BLaER1 treated with 17β-estradiol and CSF1 and Interleukin-3, amounts not matched to agents 10 nM and 100 nM (cell line): ENCODE results near the gene TBCK.

Experiments
- H3K27ac ChIP-seq, 11 experiments: shearing (Covaris generic); formaldehyde crosslinking; 2 replicates each; pipeline ENCODE4 v1.8.1; 2022
- H3K27me3 ChIP-seq, 11 experiments: shearing (Covaris generic); formaldehyde crosslinking; 2 replicates each; pipeline ENCODE4 v1.8.1; 2022
- H3K36me3 ChIP-seq, 11 experiments: shearing (Covaris generic); formaldehyde crosslinking; 2 replicates each; pipeline ENCODE4 v1.8.1; 2022
- H3K4me1 ChIP-seq, 10 experiments: shearing (Covaris generic); formaldehyde crosslinking; 2 replicates each; pipeline ENCODE4 v1.8.1; 2022
- H3K4me2 ChIP-seq, 11 experiments: shearing (Covaris generic); formaldehyde crosslinking; 2 replicates each; pipeline ENCODE4 v1.8.1; 2022
- H3K4me3 ChIP-seq, 10 experiments: shearing (Covaris generic); formaldehyde crosslinking; 2 replicates each; pipeline ENCODE4 v1.8.1; 2022
- H3K9ac ChIP-seq, 11 experiments: shearing (Covaris generic); formaldehyde crosslinking; 2 replicates each; pipeline ENCODE4 v1.8.1; 2022
- H3K9me3 ChIP-seq, 11 experiments: shearing (Covaris generic); formaldehyde crosslinking; replicated peaks in 1 of 11; 2 replicates each; pipeline ENCODE4 v1.8.1; 2022
- H4K20me1 ChIP-seq, 11 experiments: shearing (Covaris generic); formaldehyde crosslinking; 2 replicates each; pipeline ENCODE4 v1.8.1; 2022
- Cebpa-rat ChIP-seq, 11 experiments: shearing (Covaris generic); IDR thresholded peaks; 2 replicates each; pipeline ENCODE4 v1.8.1; 2022

TBCK gene

GRCh38 chr4:106011387-106011786, 304.6 kb downstream of the TBCK start:
- no peak overlapping the region for H3K9ac ChIP-seq
- no peaks in the 10 kb centered on the region for H3K4me1 ChIP-seq
- peaks cover 0 to 3% (median 0%) of the 10 kb centered on the region in 11 experiments; a peak in 1 of 22 replicates for H3K36me3 ChIP-seq
- no peak overlapping the region for H3K27ac ChIP-seq
- peaks cover 19 to 45% (median 27%) of the 10 kb centered on the region in 11 experiments for H3K9me3 ChIP-seq
- no peaks in the 10 kb centered on the region for H3K27me3 ChIP-seq
- no peak for TF ChIP-seq Cebpa-rat (IDR thresholded peaks at IDR 0.05)
- H4K20me1 ChIP-seq = no peaks in the 10 kb centered on the region
- H3K4me3 ChIP-seq = no peak overlapping the region
- no peak overlapping the region for H3K4me2 ChIP-seq

DNA sequence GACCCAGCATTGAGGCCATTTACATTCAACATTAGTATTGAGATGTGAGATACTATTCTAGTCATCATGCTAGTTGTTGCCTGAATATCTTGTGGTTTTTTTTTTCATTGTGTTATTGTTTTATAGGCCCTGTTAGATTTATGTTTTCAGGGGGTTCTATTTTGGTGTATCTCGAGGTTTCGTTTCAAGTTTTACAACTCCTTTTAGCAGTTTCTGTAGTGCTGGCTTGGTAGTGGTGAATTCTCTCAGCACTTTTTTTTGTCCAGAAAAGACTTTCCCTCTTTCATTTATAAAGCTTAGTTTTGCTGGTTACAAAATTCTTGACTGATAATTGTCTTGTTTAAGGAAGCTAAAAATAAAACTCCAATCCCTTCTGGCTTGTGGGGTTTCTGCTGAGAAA, 305.2 kb downstream of the TBCK start:
- TF ChIP-seq Cebpa-rat (IDR thresholded peaks at IDR 0.05) = no peak
- Histone ChIP-seq H3K36me3 (peaks cover 0 to 3% (median 0%) of the 10 kb centered on the region in 11 experiments; a peak in 1 of 22 replicates), H3K4me2 (no peak overlapping the region), H3K9me3 (peaks cover 19 to 45% (median 27%) of the 10 kb centered on the region in 11 experiments), H3K9ac (no peak overlapping the region), H3K4me3 (no peak overlapping the region), H4K20me1 (no peaks in the 10 kb centered on the region), H3K27ac (no peak overlapping the region), H3K4me1 (no peaks in the 10 kb centered on the region), H3K27me3 (no peaks in the 10 kb centered on the region)

DNA sequence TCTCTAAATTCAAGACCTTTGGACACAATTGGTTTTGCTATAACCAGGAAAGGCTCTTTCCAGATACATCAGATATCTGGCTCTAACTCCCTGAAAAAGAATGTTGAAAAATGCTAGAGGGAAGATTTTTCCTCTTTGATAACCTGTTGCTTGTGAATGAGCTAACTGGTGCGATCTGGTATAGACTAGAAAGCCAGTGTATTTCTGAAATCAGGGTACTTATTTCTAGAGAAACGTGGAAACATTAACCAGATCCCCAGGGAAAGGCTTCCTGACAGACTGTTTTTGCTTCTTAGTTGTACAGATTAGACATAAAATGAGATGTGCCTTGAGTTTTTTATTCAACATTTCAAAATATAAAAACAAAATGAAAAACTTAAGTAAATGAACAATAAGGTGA, 313.0 kb downstream of the TBCK start:
- H3K9ac ChIP-seq = no peak overlapping the region
- no peaks in the 10 kb centered on the region for H4K20me1 ChIP-seq
- no peaks in the 10 kb centered on the region for H3K27me3 ChIP-seq
- H3K4me2 ChIP-seq = no peak overlapping the region
- H3K4me1 ChIP-seq = no peaks in the 10 kb centered on the region
- no peak overlapping the region for H3K4me3 ChIP-seq
- TF ChIP-seq Cebpa-rat (IDR thresholded peaks at IDR 0.05) = no peak
- no peaks in the 10 kb centered on the region for H3K36me3 ChIP-seq
- H3K27ac ChIP-seq = no peak overlapping the region
- H3K9me3 ChIP-seq = peaks cover 0 to 6% (median 0%) of the 10 kb centered on the region in 11 experiments; a peak in 1 of 22 replicates

DNA sequence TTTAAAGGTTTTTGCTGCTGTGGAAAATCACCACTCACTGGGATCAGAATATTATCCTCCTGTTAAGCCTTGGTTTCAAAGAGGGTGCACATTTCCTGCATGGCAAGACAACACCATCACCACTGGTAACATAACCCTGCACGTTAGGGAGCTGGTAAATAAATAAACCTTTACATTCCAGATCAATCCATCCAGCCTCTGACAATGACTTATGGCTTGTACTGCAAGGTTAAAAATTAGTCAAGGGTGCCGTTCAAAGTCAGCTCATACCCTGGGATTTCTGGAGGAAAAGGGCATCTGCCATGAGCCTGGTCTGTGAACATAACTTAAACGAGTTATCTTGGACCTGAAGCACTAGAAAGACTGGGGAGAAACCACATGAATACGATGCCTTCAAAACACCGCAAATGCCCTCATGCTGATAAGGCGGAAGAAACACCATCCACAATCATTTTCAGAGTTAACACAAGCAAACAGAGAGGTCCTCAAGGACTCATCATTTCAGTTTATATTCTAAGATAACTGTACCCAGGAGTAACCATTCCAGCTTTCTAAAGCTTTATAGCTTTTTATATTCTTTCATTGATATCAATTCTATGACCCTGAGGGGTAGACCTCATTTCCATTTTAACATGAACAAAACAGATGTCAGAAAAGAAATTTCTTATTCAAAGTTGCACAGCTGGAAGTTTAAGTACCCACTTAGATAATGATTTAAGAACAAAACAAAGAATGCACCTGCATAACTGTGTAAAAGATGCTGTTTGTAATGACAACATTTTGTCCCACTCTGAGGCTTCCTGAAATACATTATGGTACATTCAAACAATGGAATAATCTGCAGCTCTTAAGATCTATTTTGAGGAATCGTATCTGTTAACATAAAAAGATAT, 317.6 kb downstream of the TBCK start:
- no peak overlapping the region for H3K4me2 ChIP-seq
- H3K9me3 ChIP-seq = no peaks in the 10 kb centered on the region
- no peaks in the 10 kb centered on the region for H3K4me1 ChIP-seq
- H3K4me3 ChIP-seq = no peak overlapping the region
- no peak for TF ChIP-seq Cebpa-rat (IDR thresholded peaks at IDR 0.05)
- no peak overlapping the region for H3K27ac ChIP-seq
- H3K27me3 ChIP-seq = no peaks in the 10 kb centered on the region
- H3K36me3 ChIP-seq = no peaks in the 10 kb centered on the region
- H4K20me1 ChIP-seq = no peaks in the 10 kb centered on the region; a peak in 1 of 22 replicates
- H3K9ac ChIP-seq = no peak overlapping the region

GRCh38 chr4:105996845-105997244, 319.2 kb downstream of the TBCK start:
- Histone ChIP-seq H3K4me1 (peaks cover 0 to 1% (median 0%) of the 10 kb centered on the region in 10 experiments; a peak in 1 of 20 replicates), H3K36me3 (no peaks in the 10 kb centered on the region), H3K4me2 (no peak overlapping the region), H3K4me3 (no peak overlapping the region), H3K9me3 (no peaks in the 10 kb centered on the region), H3K27me3 (no peaks in the 10 kb centered on the region), H4K20me1 (no peaks in the 10 kb centered on the region; a peak in 1 of 22 replicates), H3K9ac (no peak overlapping the region), H3K27ac (no peak overlapping the region)
- no peak for TF ChIP-seq Cebpa-rat (IDR thresholded peaks at IDR 0.05)

GRCh38 chr4:105994841-105995501, 321.0 kb downstream of the TBCK start:
- Histone ChIP-seq H3K9ac (no peak overlapping the region), H3K27me3 (no peaks in the 10 kb centered on the region), H3K4me3 (no peak overlapping the region), H3K36me3 (no peaks in the 10 kb centered on the region), H4K20me1 (no peaks in the 10 kb centered on the region; a peak in 1 of 22 replicates), H3K9me3 (no peaks in the 10 kb centered on the region), H3K4me2 (no peak overlapping the region), H3K27ac (no peak overlapping the region), H3K4me1 (peaks cover 8 to 19% (median 15%) of the 10 kb centered on the region in 10 experiments; a peak in 18 of 20 replicates)
- no peak for TF ChIP-seq Cebpa-rat (IDR thresholded peaks at IDR 0.05)

- H3K36me3 ChIP-seq = no peaks in the 10 kb centered on the region
- TF ChIP-seq Cebpa-rat (IDR thresholded peaks at IDR 0.05) = no peak
- H3K4me1 ChIP-seq = peaks cover 8 to 20% (median 15%) of the 10 kb centered on the region in 10 experiments; a peak in 18 of 20 replicates
- no peak overlapping the region for H3K9ac ChIP-seq
- H3K9me3 ChIP-seq = no peaks in the 10 kb centered on the region
- no peak overlapping the region for H3K4me3 ChIP-seq
- H3K4me2 ChIP-seq = no peak overlapping the region
- no peak overlapping the region for H3K27ac ChIP-seq
- H4K20me1 ChIP-seq = no peaks in the 10 kb centered on the region; a peak in 1 of 22 replicates
- H3K27me3 ChIP-seq = no peaks in the 10 kb centered on the region
Measured at GRCh38 chr4:105994061-105994460, 321.9 kb downstream of the TBCK start.

DNA sequence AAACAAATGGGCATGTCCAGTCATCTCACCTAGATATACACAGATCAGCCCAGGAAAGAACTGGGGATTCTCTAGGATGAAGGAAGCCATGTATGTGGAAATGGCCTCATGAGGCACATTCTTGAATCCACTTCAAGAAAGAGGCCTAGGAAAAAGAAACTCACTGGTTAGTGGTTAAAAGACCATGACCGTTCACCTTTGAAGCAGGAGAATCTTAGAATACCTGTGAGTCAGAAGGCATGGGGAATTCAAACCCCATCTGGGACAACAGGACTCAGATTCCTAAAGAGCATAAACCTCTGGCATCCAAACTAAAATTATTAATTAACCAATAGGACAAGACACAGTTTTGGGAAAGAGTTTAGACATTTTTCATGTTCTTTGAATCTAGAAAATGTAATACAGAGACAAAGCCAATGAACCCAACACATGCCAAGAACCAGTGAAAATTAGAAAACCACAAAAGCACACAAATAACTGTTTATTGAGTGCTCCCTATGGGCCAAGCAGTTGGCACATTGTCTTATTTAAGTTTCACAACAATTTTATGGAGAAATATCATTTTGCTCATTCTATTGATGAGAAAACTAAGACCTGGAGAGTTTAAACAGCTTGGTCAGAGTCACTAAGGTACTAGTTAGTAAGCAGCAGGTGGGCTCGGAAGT, 323.2 kb downstream of the TBCK start:
- Histone ChIP-seq H3K9ac (no peak overlapping the region), H3K27ac (no peak overlapping the region), H3K9me3 (no peaks in the 10 kb centered on the region), H3K36me3 (no peaks in the 10 kb centered on the region), H3K4me2 (no peak overlapping the region), H3K27me3 (no peaks in the 10 kb centered on the region), H3K4me1 (peaks cover 8 to 20% (median 15%) of the 10 kb centered on the region in 10 experiments; a peak in 18 of 20 replicates), H4K20me1 (no peaks in the 10 kb centered on the region; a peak in 1 of 22 replicates), H3K4me3 (no peak overlapping the region)
- no peak for TF ChIP-seq Cebpa-rat (IDR thresholded peaks at IDR 0.05)

DNA sequence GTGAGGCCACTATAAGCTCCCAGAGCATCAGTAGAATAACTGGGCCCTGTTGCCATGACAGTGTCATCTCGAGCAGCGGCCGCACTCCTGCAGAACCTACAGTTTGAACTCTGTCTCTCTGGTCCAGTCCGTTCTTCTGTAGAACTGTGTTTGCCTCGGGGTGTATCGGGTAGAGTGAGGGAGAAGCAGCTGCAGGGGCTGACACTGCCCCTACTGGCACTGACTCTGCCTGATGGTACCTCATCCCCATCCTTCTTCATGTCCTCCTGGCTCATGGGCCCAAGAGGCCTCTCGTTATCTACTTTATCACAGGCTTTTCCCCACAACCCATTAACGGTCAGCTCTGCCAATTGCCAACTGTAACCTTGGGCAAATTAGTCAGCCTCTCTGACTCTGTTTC, 324.3 kb downstream of the TBCK start:
- Histone ChIP-seq H3K4me2 (peak overlapping the region in 6 of 11 experiments; percentile 30 to 69 (median 46); a peak in 7 of 22 replicates), H3K4me3 (no peak overlapping the region), H3K9ac (no peak overlapping the region), H3K27ac (peak overlapping the region in 1 of 11 experiments; percentile 60; a peak in 1 of 22 replicates), H4K20me1 (no peaks in the 10 kb centered on the region; a peak in 1 of 22 replicates), H3K4me1 (peaks cover 8 to 20% (median 15%) of the 10 kb centered on the region in 10 experiments; a peak in 18 of 20 replicates), H3K36me3 (no peaks in the 10 kb centered on the region), H3K9me3 (no peaks in the 10 kb centered on the region), H3K27me3 (no peaks in the 10 kb centered on the region)
- no peak for TF ChIP-seq Cebpa-rat (IDR thresholded peaks at IDR 0.05)
